Loucy (cell line): Measurements from ENCODE around the gene FBXL19.

ENCODE experiments used
- H2AFZ ChIP-seq: fragments of 200-600 bp; sonication (generic); 2 replicates; pipeline ENCODE4 v1.6.0; 2016; ENCODE audit warnings: antibody characterized with exemption, mild to moderate bottlenecking, low read length, moderate library complexity
- H3F3A ChIP-seq: fragments of 200-600 bp; 2 replicates; pipeline ENCODE4 v1.6.0; 2016; ENCODE audit warnings: antibody characterized with exemption, low read depth, mild to moderate bottlenecking
- H3K27me3 ChIP-seq: fragments of 200-600 bp; sonication (generic); 2 replicates; pipeline ENCODE4 v1.6.1; 2014; ENCODE audit warnings: low read length, mild to moderate bottlenecking; ENCODE audit not compliant: insufficient read depth, poor library complexity, severe bottlenecking
- H3K36me3 ChIP-seq: fragments of 200-600 bp; sonication (generic); 2 replicates; pipeline ENCODE4 v1.6.1; 2016; ENCODE audit warnings: low read length; ENCODE audit not compliant: insufficient read depth
- H3K4me1 ChIP-seq: fragments of 200-600 bp; sonication (generic); 2 replicates; pipeline ENCODE4 v1.5.1; 2014; ENCODE audit warnings: low read length, mild to moderate bottlenecking; ENCODE audit not compliant: insufficient read depth, poor library complexity, severe bottlenecking
- H3K4me2 ChIP-seq: fragments of 200-600 bp; sonication (generic); 2 replicates; pipeline ENCODE4 v1.6.0; 2014; ENCODE audit warnings: antibody characterized with exemption, low read length, low read depth, mild to moderate bottlenecking; ENCODE audit not compliant: poor library complexity, severe bottlenecking
- H3K4me3 ChIP-seq: fragments of 200-600 bp; sonication (generic); 2 replicates; pipeline ENCODE4 v1.5.1; 2014; ENCODE audit warnings: low read length, mild to moderate bottlenecking, mixed read lengths; ENCODE audit not compliant: poor library complexity, severe bottlenecking
- H3K79me2 ChIP-seq: fragments of 200-600 bp; sonication (generic); 2 replicates; pipeline ENCODE4 v1.6.1; 2014; ENCODE audit warnings: low read length; ENCODE audit not compliant: insufficient read depth
- H3K9ac ChIP-seq: fragments of 200-600 bp; sonication (generic); 2 replicates; pipeline ENCODE4 v1.6.0; 2014; ENCODE audit warnings: mild to moderate bottlenecking, low read depth, low read length, moderate library complexity; ENCODE audit not compliant: poor library complexity, severe bottlenecking
- H3K9me2 ChIP-seq: fragments of 200-600 bp; sonication (generic); replicated peaks from 2 replicates; pipeline ENCODE4 v1.6.1; 2016; ENCODE audit warnings: low read depth, low read length, mixed read lengths
- H3K9me3 ChIP-seq: fragments of 200-600 bp; sonication (generic); 2 replicates; pipeline ENCODE4 v1.6.1; 2014; ENCODE audit warnings: mild to moderate bottlenecking, antibody characterized with exemption, low read length, low read depth; ENCODE audit not compliant: insufficient read depth
- H4K20me1 ChIP-seq: fragments of 200-600 bp; sonication (generic); 2 replicates; pipeline ENCODE4 v1.6.0; 2014; ENCODE audit warnings: antibody characterized with exemption, low read length, mild to moderate bottlenecking; ENCODE audit not compliant: insufficient read depth, poor library complexity, severe bottlenecking
- CTCF ChIP-seq: fragments of 200-600 bp; sonication (generic); conservative IDR thresholded peaks from 2 replicates; pipeline ENCODE4 v1.5.1; 2014; ENCODE audit warnings: mild to moderate bottlenecking, antibody characterized with exemption, low read length
- EZH2phosphoT487 ChIP-seq: fragments of 200-600 bp; IDR thresholded peaks from 2 replicates; pipeline ENCODE4 v1.6.1; 2018; ENCODE audit warnings: antibody characterized with exemption, mild to moderate bottlenecking, moderate library complexity, borderline replicate concordance

FBXL19 gene

GRCh38 chr16:30893417-30893743 is 30.0 kb upstream of the FBXL19 start:
- Histone ChIP-seq H3K4me2 (peak overlapping the region; percentile 100), H3K4me1 (peaks cover 27% of the 10 kb centered on the region), H4K20me1 (peaks cover 6% of the 10 kb centered on the region), H3K9ac (peak overlapping the region; percentile 97), H3K27me3 (no peaks in the 10 kb centered on the region), H3K4me3 (peak overlapping the region; percentile 99), H3K9me3 (no peaks in the 10 kb centered on the region), H3F3A (peaks cover 15% of the 10 kb centered on the region; the same call in 1 of the 2 replicates), H2AFZ (peak overlapping the region; percentile 95), H3K79me2 (peaks cover 13% of the 10 kb centered on the region), H3K36me3 (no peaks in the 10 kb centered on the region; the same call in 1 of the 2 replicates), H3K9me2 (no peaks in the 10 kb centered on the region)
- TF ChIP-seq EZH2phosphoT487 = no peak
- no peak for TF ChIP-seq CTCF

- H2AFZ ChIP-seq = peak within 1 kb of the TSS; percentile 95
- H3K9me3 ChIP-seq = no peaks in the 10 kb centered on the region
- peak within 1 kb of the TSS; percentile 97 for H3K9ac ChIP-seq
- peaks cover 27% of the 10 kb centered on the region for H3K4me1 ChIP-seq
- no peaks in the 10 kb centered on the region; the same call in 1 of the 2 replicates for H3K36me3 ChIP-seq
- H3K79me2 ChIP-seq = peaks cover 13% of the 10 kb centered on the region
- H3K4me3 ChIP-seq = peak within 1 kb of the TSS; percentile 99
- TF ChIP-seq CTCF = peak; percentile 42
- TF ChIP-seq EZH2phosphoT487 = no peak
- no peaks in the 10 kb centered on the region for H3K27me3 ChIP-seq
- H4K20me1 ChIP-seq = peaks cover 6% of the 10 kb centered on the region
- peak within 1 kb of the TSS; percentile 100 for H3K4me2 ChIP-seq
- H3K9me2 ChIP-seq = no peaks in the 10 kb centered on the region
- peaks cover 15% of the 10 kb centered on the region; the same call in 1 of the 2 replicates for H3F3A ChIP-seq
These were observed 29.4 kb upstream of the FBXL19 start, which contains the start of gene BCL7C for GRCh38 chr16:30893744-30894539. BCL7C (minus strand) TSS chr16:30894077; CDS start chr16:30893944, 133 bp downstream.

- Histone ChIP-seq H2AFZ (peak overlapping the region; percentile 74), H3K4me2 (peak overlapping the region; percentile 55), H3K4me3 (peak overlapping the region; percentile 99), H3K27me3 (no peaks in the 10 kb centered on the region), H3K79me2 (peaks cover 13% of the 10 kb centered on the region), H3K9me3 (no peaks in the 10 kb centered on the region), H3K9ac (peak overlapping the region; percentile 40), H3K4me1 (peaks cover 27% of the 10 kb centered on the region), H4K20me1 (peaks cover 6% of the 10 kb centered on the region), H3K36me3 (no peaks in the 10 kb centered on the region), H3F3A (peaks cover 15% of the 10 kb centered on the region; the same call in 1 of the 2 replicates), H3K9me2 (no peaks in the 10 kb centered on the region)
- no peak for TF ChIP-seq CTCF
- no peak for TF ChIP-seq EZH2phosphoT487
These were observed 28.6 kb upstream of the FBXL19 start for GRCh38 chr16:30894540-30895368.
